Endothelial cell (in vitro differentiated cells): ENCODE measurements around the gene TM2D3. TPM values are rescaled to one million over a fixed set of nuclear protein-coding genes. Genes with fewer than 3 reads are reported as not detected.
A peak's percentile ranks its signal among the peaks of the same experiment; 100 is the strongest.

Experiments used
- DNase-seq: peaks from one replicate; pipeline ENCODE4 v3.0.0; 2021; ENCODE audit warnings: low spot score
- H3K27ac Mint-ChIP-seq: one replicate; pipeline ENCODE4 v1.8.0; 2021; ENCODE audit warnings: mixed read lengths, inconsistent platforms; ENCODE audit not compliant: unreplicated experiment
- H3K27me3 Mint-ChIP-seq: one replicate; pipeline ENCODE4 v1.8.0; 2021; ENCODE audit warnings: mild to moderate bottlenecking, moderate library complexity, mixed read lengths, inconsistent platforms; ENCODE audit not compliant: unreplicated experiment
- H3K36me3 Mint-ChIP-seq: one replicate; pipeline ENCODE4 v1.8.0; 2021; ENCODE audit warnings: mild to moderate bottlenecking, low read depth, mixed read lengths, inconsistent platforms; ENCODE audit not compliant: unreplicated experiment
- H3K4me1 Mint-ChIP-seq: one replicate; pipeline ENCODE4 v1.8.0; 2021; ENCODE audit warnings: mild to moderate bottlenecking, mixed read lengths, inconsistent platforms; ENCODE audit not compliant: unreplicated experiment
- H3K4me3 Mint-ChIP-seq: one replicate; pipeline ENCODE4 v1.8.0; 2021; ENCODE audit warnings: mild to moderate bottlenecking, mixed read lengths, inconsistent platforms; ENCODE audit not compliant: unreplicated experiment
- H3K9me3 Mint-ChIP-seq: one replicate; pipeline ENCODE4 v1.8.0; 2021; ENCODE audit warnings: mixed read lengths, inconsistent platforms; ENCODE audit not compliant: unreplicated experiment
- CTCF ChIP-seq: fragments of 200-600 bp; sonication (generic); IDR thresholded peaks from one replicate; pipeline ENCODE4 v1.5.0; 2021; ENCODE audit warnings: antibody characterized with exemption; ENCODE audit not compliant: unreplicated experiment
- total RNA-seq: library from RNA; stranded (reverse); fragmentation: NEBNext Ultra II Directional; extraction: Animal tissue kit (Norgen Biotek cat#: 25700); gene quantifications from one replicate; pipeline ENCODE4 v1.2.1, GENCODE V29; 2021; ENCODE audit not compliant: unreplicated experiment

TM2D3 gene
- total RNA-seq, 1 donor from 2014 or later = 37.7 TPM

- TF ChIP-seq CTCF = no peak
- no peak overlapping the region for H3K4me3 Mint-ChIP-seq
- DNase-seq = no peak
- peaks cover 16% of the 10 kb centered on the region for H3K27me3 Mint-ChIP-seq
- no peaks in the 10 kb centered on the region for H3K9me3 Mint-ChIP-seq
- H3K4me1 Mint-ChIP-seq = peaks cover 14% of the 10 kb centered on the region
- H3K36me3 Mint-ChIP-seq = no peaks in the 10 kb centered on the region
- H3K27ac Mint-ChIP-seq = no peak overlapping the region
Measured at GRCh38 chr15:101613130-101614000, 38.8 kb downstream of the TM2D3 start.

- Mint-ChIP-seq H3K4me3 (no peak overlapping the region), H3K36me3 (no peaks in the 10 kb centered on the region), H3K4me1 (peaks cover 18% of the 10 kb centered on the region), H3K27me3 (peaks cover 16% of the 10 kb centered on the region), H3K9me3 (no peaks in the 10 kb centered on the region), H3K27ac (no peak overlapping the region)
- no peak for TF ChIP-seq CTCF
- no peak for DNase-seq
Measured at GRCh38 chr15:101612676-101613075, 39.5 kb downstream of the TM2D3 start.

- Mint-ChIP-seq H3K27ac (peak overlapping the region; percentile 3), H3K4me1 (peaks cover 19% of the 10 kb centered on the region), H3K36me3 (no peaks in the 10 kb centered on the region), H3K27me3 (peaks cover 16% of the 10 kb centered on the region), H3K9me3 (no peaks in the 10 kb centered on the region), H3K4me3 (no peak overlapping the region)
- TF ChIP-seq CTCF = no peak
- no peak for DNase-seq
Measured at GRCh38 chr15:101611580-101612299, 40.4 kb downstream of the TM2D3 start.

- Mint-ChIP-seq H3K4me1 (peaks cover 17% of the 10 kb centered on the region), H3K36me3 (no peaks in the 10 kb centered on the region), H3K9me3 (no peaks in the 10 kb centered on the region), H3K27ac (no peak overlapping the region), H3K4me3 (no peak overlapping the region), H3K27me3 (peaks cover 14% of the 10 kb centered on the region)
- no peak for DNase-seq
- no peak for TF ChIP-seq CTCF
Measured at GRCh38 chr15:101611007-101611406, 41.2 kb downstream of the TM2D3 start.

- Mint-ChIP-seq H3K27ac (no peak overlapping the region), H3K27me3 (peaks cover 14% of the 10 kb centered on the region), H3K4me1 (peaks cover 16% of the 10 kb centered on the region), H3K4me3 (no peak overlapping the region), H3K9me3 (no peaks in the 10 kb centered on the region), H3K36me3 (no peaks in the 10 kb centered on the region)
- no peak for DNase-seq
- TF ChIP-seq CTCF = no peak
Measured at GRCh38 chr15:101610611-101611000, 41.6 kb downstream of the TM2D3 start.
